Measurements from ENCODE around the gene MRPS33. TPM values are rescaled to one million over a fixed set of nuclear protein-coding genes. Genes with fewer than 3 reads are reported as not detected.

The MRPS33 gene
- total and polyA plus RNA-seq, 2 donors (not counting 1 experiment from before 2014, with no cell fraction given), result 9.1 to 25.3 TPM

DNA sequence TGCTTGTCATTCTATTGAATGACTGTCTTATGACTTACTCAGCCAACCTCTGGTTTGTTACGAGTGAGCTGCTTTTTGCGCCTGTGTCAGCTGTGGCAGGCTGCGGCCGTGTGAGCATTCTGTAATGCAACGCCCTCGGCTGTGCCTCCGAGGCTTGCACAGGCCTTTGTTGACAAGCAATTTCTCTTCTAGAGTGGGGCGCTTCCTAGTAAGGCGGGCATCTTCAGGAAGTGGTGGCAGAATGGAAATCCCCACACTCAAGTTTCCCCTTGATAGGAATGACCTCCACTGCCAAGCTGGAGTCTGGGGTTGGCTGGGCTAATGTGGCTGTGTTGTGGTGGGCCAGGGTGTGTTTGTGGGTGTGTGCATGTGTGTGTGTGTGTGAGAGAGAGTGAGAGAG is 38.9 kb upstream of the MRPS33 start:
- no peak overlapping the region for H3K4me3 ChIP-seq (ENCODE audit: control extremely low read depth in 1 of 5, extremely low read depth in 1 of 5, insufficient read depth in 1 of 5, low read depth in 2 of 5, low read length in 4 of 5)
- no peak overlapping the region for H3K27ac ChIP-seq (ENCODE audit: low read length in 2 of 2)
- no peak overlapping the region for H3K27ac Mint-ChIP-seq
- no peaks in the 10 kb centered on the region for H4K20me1 ChIP-seq (ENCODE audit: control insufficient read depth, insufficient read depth, low read length, poor library complexity, severe bottlenecking)
- 19% methylated on average over 9 of the region's 9 CpGs for WGBS (ENCODE audit: insufficient coverage)
- intact Hi-C loops (cut with micrococcal nuclease), result no loop called here
- peaks cover 2% of the 10 kb centered on the region for H3K9me3 Mint-ChIP-seq (ENCODE audit: insufficient read depth)
- TF ChIP-seq, protein P1, sequence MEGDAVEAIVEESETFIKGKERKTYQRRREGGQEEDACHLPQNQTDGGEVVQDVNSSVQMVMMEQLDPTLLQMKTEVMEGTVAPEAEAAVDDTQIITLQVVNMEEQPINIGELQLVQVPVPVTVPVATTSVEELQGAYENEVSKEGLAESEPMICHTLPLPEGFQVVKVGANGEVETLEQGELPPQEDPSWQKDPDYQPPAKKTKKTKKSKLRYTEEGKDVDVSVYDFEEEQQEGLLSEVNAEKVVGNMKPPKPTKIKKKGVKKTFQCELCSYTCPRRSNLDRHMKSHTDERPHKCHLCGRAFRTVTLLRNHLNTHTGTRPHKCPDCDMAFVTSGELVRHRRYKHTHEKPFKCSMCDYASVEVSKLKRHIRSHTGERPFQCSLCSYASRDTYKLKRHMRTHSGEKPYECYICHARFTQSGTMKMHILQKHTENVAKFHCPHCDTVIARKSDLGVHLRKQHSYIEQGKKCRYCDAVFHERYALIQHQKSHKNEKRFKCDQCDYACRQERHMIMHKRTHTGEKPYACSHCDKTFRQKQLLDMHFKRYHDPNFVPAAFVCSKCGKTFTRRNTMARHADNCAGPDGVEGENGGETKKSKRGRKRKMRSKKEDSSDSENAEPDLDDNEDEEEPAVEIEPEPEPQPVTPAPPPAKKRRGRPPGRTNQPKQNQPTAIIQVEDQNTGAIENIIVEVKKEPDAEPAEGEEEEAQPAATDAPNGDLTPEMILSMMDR (IDR thresholded peaks at IDR 0.05), result no peak
- TF ChIP-seq EZH2 (IDR thresholded peaks at IDR 0.05; ENCODE audit: borderline replicate concordance, insufficient read depth, low read depth, low read length, poor library complexity, severe bottlenecking), result no peak
- ChIA-PET CTCF (interaction anchor here (0.6 kb wide), 1 partner anchor 29 kb away, joined by 3 read pairs; no protein-coding TSS in a partner anchor), POLR2A (no interaction called here)
- H3K4me1 ChIP-seq (ENCODE audit: control insufficient read depth in 2 of 2, insufficient read depth in 2 of 2, low read length in 2 of 2), result no peaks in the 10 kb centered on the region
- H3K36me3 ChIP-seq (replicated peaks in 1 of 2; ENCODE audit: control extremely low read depth in 1 of 2, control insufficient read depth in 1 of 2, extremely low read depth in 1 of 2, insufficient read depth in 2 of 2, low read length in 1 of 2), result no peaks in the 10 kb centered on the region
- DNase-seq, result no peak
- no peak overlapping the region for H3K4me3 Mint-ChIP-seq
- no peaks in the 10 kb centered on the region for H3K4me1 Mint-ChIP-seq
- no peaks in the 10 kb centered on the region for H3K79me2 ChIP-seq (ENCODE audit: control insufficient read depth, insufficient read depth, low read length)
- no peak overlapping the region for H3K9ac ChIP-seq (ENCODE audit: low read length)
- H3K9me3 ChIP-seq (ENCODE audit: control extremely low read depth in 1 of 3, control insufficient read depth in 2 of 3, insufficient read depth in 1 of 3, low read length in 2 of 3), result peaks cover 0 to 15% (median 4%) of the 10 kb centered on the region in 3 donors
- peaks cover 52% of the 10 kb centered on the region for H3K27me3 Mint-ChIP-seq
- no peak overlapping the region for H3K4me2 ChIP-seq (replicated peaks; ENCODE audit: low read depth, low read length, poor library complexity, severe bottlenecking)
- no peak overlapping the region for H2AFZ ChIP-seq (ENCODE audit: insufficient read depth, low read depth, low read length, poor library complexity, severe bottlenecking)
- no peak for ATAC-seq (ENCODE audit: low read depth)
- peaks cover 0 to 13% (median 5%) of the 10 kb centered on the region in 4 experiments for H3K27me3 ChIP-seq (replicated peaks in 1 of 4; ENCODE audit: control extremely low read depth in 1 of 4, control insufficient read depth in 3 of 4, insufficient read depth in 4 of 4, low read length in 3 of 4)

DNA sequence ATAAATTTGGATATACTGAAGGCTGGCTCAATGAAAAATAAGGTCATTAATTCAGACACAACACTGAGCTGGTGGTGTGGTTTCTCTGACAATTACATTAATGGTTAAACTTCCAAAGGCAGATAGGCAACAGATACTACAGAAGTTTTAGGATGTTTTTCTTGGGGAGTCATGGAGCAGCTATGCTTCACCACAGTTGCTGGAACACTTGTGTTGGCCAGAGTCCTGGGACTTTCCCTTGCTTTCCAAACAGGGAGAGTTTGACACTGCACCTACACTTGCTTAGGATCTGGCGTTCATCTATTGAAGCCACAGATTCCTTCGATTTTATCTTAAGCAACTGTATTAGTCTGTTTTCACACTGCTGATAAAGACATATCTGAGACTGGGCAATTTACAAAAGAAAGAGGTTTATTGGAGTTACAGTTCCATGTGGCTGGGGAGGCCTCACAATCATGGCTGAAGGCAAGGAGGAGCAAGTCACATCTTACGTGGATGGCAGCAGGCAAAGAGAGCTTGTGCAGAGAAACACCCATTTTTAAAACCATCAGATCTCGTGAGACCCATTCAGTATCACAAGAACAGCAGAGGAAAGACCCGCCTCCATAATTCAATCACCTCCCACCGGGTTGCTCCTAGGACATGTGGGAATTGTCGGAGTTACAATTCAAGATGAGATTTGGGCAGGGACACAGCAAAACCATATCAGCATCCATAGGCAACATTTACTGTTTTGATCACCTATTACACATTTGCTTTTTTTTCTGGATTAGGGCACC is 31.3 kb upstream of the MRPS33 start:
- no peak for TF ChIP-seq EZH2 (IDR thresholded peaks at IDR 0.05; ENCODE audit: borderline replicate concordance, insufficient read depth, low read depth, low read length, poor library complexity, severe bottlenecking)
- TF ChIP-seq, protein P1 (IDR thresholded peaks at IDR 0.05), result no peak
- intact Hi-C loops (cut with micrococcal nuclease), result no loop called here
- Histone ChIP-seq H3K79me2 (ENCODE audit: control insufficient read depth, insufficient read depth, low read length) (no peaks in the 10 kb centered on the region), H2AFZ (ENCODE audit: insufficient read depth, low read depth, low read length, poor library complexity, severe bottlenecking) (no peak overlapping the region), H3K4me1 (ENCODE audit: control insufficient read depth in 2 of 2, insufficient read depth in 2 of 2, low read length in 2 of 2) (no peaks in the 10 kb centered on the region), H4K20me1 (ENCODE audit: control insufficient read depth, insufficient read depth, low read length, poor library complexity, severe bottlenecking) (no peaks in the 10 kb centered on the region), H3K27me3 (replicated peaks in 1 of 4; ENCODE audit: control extremely low read depth in 1 of 4, control insufficient read depth in 3 of 4, insufficient read depth in 4 of 4, low read length in 3 of 4) (peaks cover 0 to 6% (median 1%) of the 10 kb centered on the region in 4 experiments), H3K4me2 (replicated peaks; ENCODE audit: low read depth, low read length, poor library complexity, severe bottlenecking) (no peak overlapping the region), H3K9ac (ENCODE audit: low read length) (no peak overlapping the region), H3K36me3 (replicated peaks in 1 of 2; ENCODE audit: control extremely low read depth in 1 of 2, control insufficient read depth in 1 of 2, extremely low read depth in 1 of 2, insufficient read depth in 2 of 2, low read length in 1 of 2) (no peaks in the 10 kb centered on the region), H3K4me3 (ENCODE audit: control extremely low read depth in 1 of 5, extremely low read depth in 1 of 5, insufficient read depth in 1 of 5, low read depth in 2 of 5, low read length in 4 of 5) (no peak overlapping the region), H3K27ac (ENCODE audit: low read length in 2 of 2) (no peak overlapping the region), H3K9me3 (ENCODE audit: control extremely low read depth in 1 of 3, control insufficient read depth in 2 of 3, insufficient read depth in 1 of 3, low read length in 2 of 3) (no peaks in the 10 kb centered on the region)
- DNase-seq (no peak), ATAC-seq (ENCODE audit: low read depth) (no peak)
- peaks cover 6% of the 10 kb centered on the region for H3K9me3 Mint-ChIP-seq (ENCODE audit: insufficient read depth)
- ChIA-PET CTCF (no interaction called here), POLR2A (no interaction called here)
- H3K27ac Mint-ChIP-seq, result no peak overlapping the region
- H3K4me1 Mint-ChIP-seq, result no peaks in the 10 kb centered on the region
- 100% methylated on average over 5 of the region's 7 CpGs for WGBS (ENCODE audit: insufficient coverage)
- H3K4me3 Mint-ChIP-seq, result no peak overlapping the region
- peaks cover 45% of the 10 kb centered on the region for H3K27me3 Mint-ChIP-seq
